ENCODE results near the gene WWTR1. TPM values are rescaled to one million over a fixed set of nuclear protein-coding genes. Genes with fewer than 3 reads are reported as not detected.

WWTR1 gene
- total RNA-seq, 1 experiment from 2014 or later, result 24.4 TPM

- H3K4me3 Mint-ChIP-seq, result no peak overlapping the region
- Histone ChIP-seq H2BK15ac (ENCODE audit: low read depth, low read length) (no peak overlapping the region), H3K4me1 (ENCODE audit: insufficient read depth, low read length) (peaks cover 4% of the 10 kb centered on the region), H3K23me2 (ENCODE audit: insufficient read length, low read depth, low read length, poor library complexity, severe bottlenecking) (no peaks in the 10 kb centered on the region), H2BK120ac (ENCODE audit: low read depth, low read length, poor library complexity, severe bottlenecking) (no peak overlapping the region), H2AK5ac (ENCODE audit: insufficient read length, low read length) (no peak overlapping the region), H3K23ac (ENCODE audit: insufficient read length, low read depth, low read length) (no peak overlapping the region), H2AFZ (ENCODE audit: low read length) (no peak overlapping the region), H3K27me3 (ENCODE audit: insufficient read depth, low read length) (no peaks in the 10 kb centered on the region), H3K9me3 (ENCODE audit: control insufficient read depth, low read depth, low read length) (no peaks in the 10 kb centered on the region), H4K20me1 (ENCODE audit: control insufficient read depth, insufficient read depth, insufficient read length) (no peaks in the 10 kb centered on the region), H3K79me1 (ENCODE audit: insufficient read depth, low read depth, low read length, poor library complexity, severe bottlenecking) (peaks cover 6% of the 10 kb centered on the region), H2BK12ac (ENCODE audit: insufficient read length, low read depth, low read length) (no peak overlapping the region), H2BK20ac (ENCODE audit: low read depth, low read length, poor library complexity, severe bottlenecking) (no peak overlapping the region), H3K18ac (ENCODE audit: insufficient read length, low read depth, low read length) (no peak overlapping the region), H3K9ac (ENCODE audit: extremely low read depth, insufficient read length, low read length) (no peak overlapping the region), H3K4ac (ENCODE audit: low read depth, low read length) (no peak overlapping the region), H4K91ac (ENCODE audit: insufficient read length, low read depth, low read length) (no peak overlapping the region), H3K79me2 (ENCODE audit: insufficient read depth, low read length) (no peaks in the 10 kb centered on the region), H4K8ac (replicated peaks; ENCODE audit: insufficient read length, low read depth, low read length) (no peak overlapping the region), H3K14ac (ENCODE audit: insufficient read depth, low read length) (no peak overlapping the region), H3T11ph (ENCODE audit: low read length) (no peak overlapping the region), H3K27ac (ENCODE audit: insufficient read length, low read depth, low read length) (no peak overlapping the region), H3K4me2 (ENCODE audit: insufficient read depth, insufficient read length, low read length) (no peak overlapping the region), H2BK5ac (ENCODE audit: insufficient read length, low read length) (no peak overlapping the region), H4K5ac (ENCODE audit: insufficient read length, low read depth, low read length) (no peak overlapping the region), H3K56ac (ENCODE audit: insufficient read length, low read depth, low read length) (no peak overlapping the region)
- peaks cover 41 to 43% of the 10 kb centered on the region in 2 experiments for H3K4me1 Mint-ChIP-seq
- DNase-seq, result no peak
- WGBS (ENCODE audit: extremely low coverage, insufficient read length, low lambda C conversion rate), result no CpG with 5 or more reads among the region's 1 CpG
- H3K27me3 Mint-ChIP-seq (ENCODE audit: low read depth), result no peaks in the 10 kb centered on the region
- no peaks in the 10 kb centered on the region for H3K36me3 Mint-ChIP-seq (ENCODE audit: insufficient read depth in 1 of 3, low read depth in 3 of 3)
- H3K9me3 Mint-ChIP-seq, result no peaks in the 10 kb centered on the region
- no peak for TF ChIP-seq CTCF (conservative IDR thresholded peaks at IDR 0.05)
- H3K27ac Mint-ChIP-seq, result no peak overlapping the region
These were observed 98.3 kb downstream of the WWTR1 start for GRCh38 chr3:149559525-149559924.
